Hippocampal formation (tissue), 2 donors: ENCODE measurements around the gene CLASP1.
"Not testable (repeated sequence)": the region's sequence is repeated elsewhere in the genome, so short reads cannot be mapped to it uniquely, and the experiment has no call there.

Source experiments
- DNase-seq, 2 donors: peaks; one replicate each; lab custom pipeline; 2025; lab: John Stamatoyannopoulos, UW

CLASP1 gene

DNA sequence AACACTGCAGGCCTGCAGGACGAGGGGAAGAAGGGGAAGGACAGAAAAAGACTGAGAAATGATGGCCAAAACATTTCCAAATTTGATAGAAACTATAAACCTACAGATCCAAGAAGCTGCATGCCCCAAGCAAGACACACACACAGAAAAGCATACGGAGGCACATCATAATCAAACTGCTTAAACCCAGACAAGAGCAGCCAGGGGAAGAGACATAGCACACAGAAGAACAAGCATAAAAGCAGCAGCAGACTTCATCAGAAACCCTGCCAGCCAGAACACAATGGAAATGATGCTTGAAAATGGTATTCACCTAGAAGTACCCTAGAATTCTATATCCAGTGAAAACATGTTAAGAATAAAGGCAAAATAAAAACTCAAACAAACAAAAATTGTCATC lies 175.8 kb downstream of the CLASP1 start:
- DNase-seq, result no peak

DNA sequence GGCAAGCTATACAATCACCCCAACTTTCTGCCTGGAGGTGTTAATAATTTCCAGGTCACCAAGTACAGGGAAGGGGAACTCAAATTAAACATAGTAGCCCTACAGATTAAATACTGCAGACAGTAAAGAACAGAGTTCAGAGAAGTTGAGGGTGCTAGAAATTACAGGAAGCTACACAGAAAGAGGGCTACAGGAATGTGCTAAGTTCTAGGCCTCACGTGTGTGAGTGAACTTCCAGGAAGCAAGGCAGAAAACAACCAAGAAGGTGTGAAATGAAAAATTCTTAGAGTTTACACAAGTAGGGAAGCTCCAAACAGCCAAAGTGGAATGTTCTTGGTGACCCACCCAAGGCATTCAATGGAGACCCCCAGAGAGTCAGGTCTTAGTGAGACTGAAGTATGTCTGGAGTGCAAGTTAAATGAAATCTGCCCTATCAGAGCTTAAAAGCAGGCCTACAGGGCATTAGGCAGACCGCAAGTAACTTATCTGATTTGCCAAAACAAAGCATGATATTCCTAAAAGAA lies 176.7 kb downstream of the CLASP1 start:
- no peak for DNase-seq

DNA sequence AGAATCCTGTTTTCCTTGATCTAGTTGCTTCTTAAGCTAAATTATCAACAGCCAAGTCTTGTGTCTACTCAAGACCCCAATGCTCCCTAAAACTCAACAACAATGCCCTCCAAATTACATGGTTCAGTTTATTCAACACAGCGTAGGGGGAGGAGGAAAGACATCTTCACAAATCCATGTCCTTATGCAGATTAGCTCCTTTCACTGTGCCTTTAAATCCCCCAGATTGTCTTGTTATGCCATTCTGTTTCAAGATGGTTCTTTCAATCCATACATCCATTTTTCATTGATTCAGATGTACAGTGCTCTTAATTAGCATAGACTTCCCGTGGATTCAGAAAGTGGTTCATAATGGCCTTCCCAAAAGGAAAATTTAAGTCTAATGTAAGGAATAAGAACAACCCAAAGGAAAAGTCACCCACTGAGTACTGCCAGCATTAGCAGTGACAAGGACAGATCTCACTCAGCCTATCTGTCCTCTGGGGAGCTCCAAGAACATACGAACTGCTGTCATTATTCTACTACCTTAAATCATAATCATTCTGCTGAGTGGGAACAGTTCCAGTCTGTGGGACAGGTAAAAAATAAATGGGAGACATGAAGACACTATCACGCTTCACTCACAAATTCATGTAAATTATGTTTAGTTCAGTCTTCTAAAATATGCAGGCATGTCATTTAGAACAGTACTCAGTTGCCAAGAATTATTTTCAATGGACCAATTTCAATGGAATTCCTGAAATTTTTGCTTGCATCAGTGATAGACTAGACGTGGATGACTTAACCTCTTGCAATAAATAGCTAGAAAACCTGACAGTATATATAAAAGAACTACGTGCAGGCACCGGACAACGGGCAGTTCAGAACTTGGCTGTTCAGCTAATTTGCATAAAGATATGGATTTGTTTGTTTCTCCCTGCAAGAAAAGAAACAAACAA lies 177.5 kb downstream of the CLASP1 start:
- no peak for DNase-seq

DNA sequence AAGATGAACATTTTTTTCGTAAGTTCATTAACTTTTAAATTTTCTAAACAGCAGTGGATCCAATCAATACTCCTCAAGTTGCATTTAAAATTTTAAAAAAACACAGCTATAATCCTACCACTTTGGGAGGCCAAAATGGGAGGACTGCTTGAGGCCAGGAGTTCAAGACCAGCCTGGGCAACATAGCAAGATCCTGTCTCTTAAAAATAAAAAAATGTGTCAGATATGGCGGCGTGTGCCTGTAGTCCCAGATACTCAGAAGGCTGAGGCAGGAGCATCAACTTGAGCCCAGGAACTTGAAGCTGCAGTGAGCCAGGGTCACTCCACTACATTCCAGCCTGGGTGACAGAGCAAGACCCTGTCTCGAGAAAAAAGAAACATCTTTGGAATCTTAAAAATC lies 178.3 kb downstream of the CLASP1 start:
- no peak for DNase-seq

DNA sequence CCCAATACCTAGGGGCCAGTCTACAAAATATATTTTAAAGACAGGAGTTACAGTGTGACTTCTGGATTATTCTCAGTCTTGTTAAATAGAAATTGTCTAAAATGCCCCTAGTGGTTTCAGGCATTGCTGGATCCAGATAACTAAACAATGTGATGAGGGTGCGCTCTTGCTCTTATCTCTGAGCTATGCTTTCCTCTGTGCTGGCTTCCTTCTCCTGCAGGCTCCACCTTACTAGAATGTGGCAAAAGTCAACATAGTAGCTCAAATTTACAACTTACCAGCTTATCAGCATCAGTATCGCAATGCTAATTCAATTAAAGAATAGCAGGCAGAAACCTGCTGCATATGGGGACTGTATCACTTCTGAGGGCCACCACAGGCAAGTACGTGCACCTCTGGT lies 179.9 kb downstream of the CLASP1 start:
- no peak for DNase-seq

DNA sequence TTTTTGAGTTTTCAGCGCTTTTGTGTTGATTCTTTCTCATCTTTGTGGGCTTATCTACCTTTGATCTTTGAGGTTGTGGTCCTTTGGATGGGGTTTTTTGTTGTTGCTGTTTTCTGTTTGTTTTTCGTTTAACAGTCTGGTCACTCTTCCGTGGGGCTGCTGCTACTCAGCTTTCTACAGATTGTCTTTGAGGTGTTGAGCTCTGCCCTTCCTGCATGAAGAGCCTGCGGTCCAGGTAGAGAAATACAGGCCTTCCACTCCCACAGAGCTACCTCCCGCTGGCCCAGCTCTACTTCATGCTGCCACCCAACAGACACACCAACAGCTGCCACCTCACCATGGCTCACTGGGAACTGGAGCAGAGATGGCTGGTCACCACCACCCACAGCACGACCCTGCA lies 180.3 kb downstream of the CLASP1 start:
- no peak for DNase-seq

DNA sequence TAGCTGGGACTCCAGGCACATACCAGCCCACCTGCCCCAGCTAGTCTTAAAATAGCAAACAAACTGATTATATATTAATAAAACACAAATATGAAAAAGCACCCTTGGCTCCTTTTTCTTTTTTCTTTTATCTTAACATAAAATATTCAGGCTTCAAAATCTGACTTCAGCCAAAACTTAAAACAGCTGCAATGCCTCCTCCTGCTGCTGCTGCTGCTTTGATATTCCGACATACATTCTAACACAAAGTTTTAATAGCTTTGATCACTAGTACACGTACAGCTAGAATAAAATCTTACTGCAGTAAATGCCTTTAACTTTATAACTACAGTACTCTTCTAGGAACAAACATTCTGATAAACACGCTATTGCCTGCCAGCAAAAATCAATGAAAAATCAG lies 190.0 kb downstream of the CLASP1 start:
- no peak for DNase-seq

DNA sequence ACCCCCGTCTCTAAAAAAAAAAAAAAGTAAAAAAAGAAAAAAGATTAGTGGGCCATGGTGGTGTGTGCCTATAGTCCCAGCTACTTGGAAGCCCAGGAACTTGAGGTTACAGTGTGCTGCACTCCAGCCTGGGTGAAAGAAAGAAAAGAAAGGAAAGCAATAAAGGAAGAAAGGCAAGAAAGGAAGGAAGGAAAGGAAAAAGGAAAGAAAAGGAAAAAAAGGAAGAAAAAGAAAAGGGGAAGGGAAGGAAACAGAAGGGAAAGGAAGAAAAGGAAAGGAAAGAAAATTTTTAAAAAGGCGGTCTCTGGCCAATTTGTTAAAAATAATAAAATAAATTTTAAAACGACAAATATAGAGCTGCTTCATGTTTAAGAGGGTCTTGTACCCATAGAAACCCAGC lies 192.9 kb downstream of the CLASP1 start:
- no peak for DNase-seq

DNA sequence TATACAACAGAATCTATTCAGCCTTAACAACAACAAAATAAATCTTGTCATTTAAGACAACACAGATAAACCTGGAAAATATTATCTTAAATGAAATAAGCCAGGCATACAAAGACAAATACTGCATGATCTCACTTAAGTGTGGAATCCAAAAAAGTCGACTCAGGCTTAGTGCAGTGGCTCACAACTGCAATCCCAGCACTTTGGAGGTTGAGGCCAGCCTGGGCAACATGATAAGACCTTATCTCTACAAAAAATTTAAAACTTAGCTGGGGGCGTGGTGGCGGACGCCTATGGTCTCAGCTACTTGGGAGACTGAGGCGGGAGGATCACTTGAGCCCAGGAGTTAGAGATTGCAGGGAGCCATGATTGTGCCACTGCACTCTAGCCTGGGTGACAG lies 193.8 kb downstream of the CLASP1 start:
- no peak for DNase-seq

DNA sequence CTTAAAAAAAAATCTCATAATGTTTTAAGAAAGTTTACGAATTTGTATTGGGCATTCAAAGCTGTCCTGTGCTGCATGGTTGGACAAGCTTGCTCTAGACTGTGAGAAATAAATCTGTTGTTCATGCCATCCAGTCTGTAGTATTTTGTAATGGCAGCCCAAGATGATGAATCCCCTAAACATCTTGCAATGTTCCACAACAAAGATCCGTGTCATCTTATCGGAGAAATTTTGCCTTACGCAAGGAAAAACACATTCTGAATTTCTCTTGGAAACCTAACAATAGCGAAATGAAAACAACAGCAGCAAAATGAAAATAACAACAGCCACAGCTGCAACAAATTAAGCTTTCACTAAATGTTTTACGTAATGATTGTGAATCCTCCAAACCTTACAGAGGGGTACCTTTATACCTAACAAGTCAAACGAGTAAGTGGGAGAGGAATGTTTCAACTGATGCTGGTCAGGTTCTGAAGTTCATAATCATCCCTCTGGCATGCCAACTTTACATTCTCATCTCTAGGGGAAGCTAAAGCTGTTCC lies 194.6 kb downstream of the CLASP1 start:
- DNase-seq, result no peak

DNA sequence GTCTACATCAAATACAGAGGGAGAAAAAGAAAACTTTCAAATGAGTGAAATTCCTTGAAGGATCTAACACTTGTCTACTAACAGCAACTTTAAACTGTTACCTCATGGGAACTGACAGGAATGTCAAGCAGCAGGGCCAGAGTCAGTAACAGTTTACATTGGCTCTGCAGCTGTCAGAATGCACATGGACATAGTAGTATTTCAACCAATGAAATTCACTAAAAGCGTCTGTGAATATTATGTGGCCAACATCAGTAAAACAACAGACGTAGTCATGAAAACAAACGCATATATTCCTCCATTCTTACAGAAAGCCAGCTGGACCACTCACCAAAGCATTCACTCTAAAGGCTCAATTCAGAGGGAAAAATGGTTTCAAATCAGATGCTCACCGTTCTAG lies 197.9 kb downstream of the CLASP1 start:
- no peak for DNase-seq

DNA sequence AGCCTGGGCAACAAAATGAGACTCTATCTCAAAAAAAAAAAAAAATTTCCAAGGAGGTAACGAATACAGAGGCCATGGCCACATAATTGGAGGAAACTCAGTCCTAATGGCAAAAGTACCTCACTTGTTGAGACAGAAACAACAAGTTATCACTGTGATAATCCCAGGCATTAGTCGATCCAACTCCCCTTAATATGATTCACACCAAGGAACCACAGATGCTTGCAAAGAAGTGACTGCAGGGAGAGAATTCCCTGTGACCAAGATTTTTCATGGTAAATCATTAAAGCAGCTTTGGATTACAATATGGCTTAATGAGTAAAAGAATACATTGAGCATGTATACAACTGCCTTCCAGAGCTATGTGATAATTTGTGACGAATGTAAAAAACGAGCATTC lies 199.0 kb downstream of the CLASP1 start:
- no peak for DNase-seq

DNA sequence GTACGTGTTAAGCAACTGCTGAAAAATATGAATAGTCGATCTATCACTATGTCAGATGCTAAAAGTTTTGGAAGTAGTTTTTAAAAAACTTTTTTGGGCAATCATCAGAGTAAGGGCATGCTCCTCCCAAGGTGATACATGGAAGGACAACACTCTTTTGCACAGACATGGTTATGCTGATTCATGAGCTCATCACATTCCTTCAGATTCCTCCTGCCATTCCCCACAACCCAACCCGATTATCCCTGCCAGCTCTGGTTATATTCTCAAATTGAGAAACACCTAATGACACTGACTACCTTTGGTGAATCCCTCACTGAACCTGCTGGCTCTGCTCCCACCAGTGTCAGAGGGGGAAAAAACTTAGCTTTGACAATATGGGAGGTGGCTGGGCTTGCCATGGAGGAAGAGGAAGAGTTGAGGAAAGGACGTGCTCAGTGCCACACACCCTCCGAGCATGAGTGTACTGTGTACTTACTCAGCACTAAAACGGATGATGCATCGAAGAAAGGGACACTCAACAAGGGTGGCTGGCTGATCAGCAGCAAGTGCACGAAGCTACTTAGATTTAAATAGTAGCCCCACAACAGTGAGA lies 202.5 kb downstream of the CLASP1 start:
- no peak for DNase-seq

DNA sequence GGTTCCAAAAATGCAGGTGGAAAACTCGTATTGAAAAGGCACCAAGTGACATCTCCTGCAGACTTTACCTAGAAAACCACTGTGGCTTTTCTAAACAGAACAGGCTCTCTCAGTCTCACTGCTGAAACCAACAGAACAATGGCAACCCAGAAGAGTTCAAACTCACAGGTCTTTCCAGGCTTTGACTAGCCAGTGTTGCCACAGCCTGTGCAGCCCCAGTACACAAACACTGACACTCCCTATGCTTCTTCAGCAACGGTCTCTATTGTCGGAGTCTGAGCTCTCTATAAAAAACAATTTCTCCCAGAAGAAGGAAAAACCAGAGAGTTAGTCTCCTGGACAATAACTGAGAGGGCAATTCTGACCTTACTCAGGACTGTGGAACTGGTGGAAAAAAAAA lies 206.4 kb downstream of the CLASP1 start:
- no peak for DNase-seq

DNA sequence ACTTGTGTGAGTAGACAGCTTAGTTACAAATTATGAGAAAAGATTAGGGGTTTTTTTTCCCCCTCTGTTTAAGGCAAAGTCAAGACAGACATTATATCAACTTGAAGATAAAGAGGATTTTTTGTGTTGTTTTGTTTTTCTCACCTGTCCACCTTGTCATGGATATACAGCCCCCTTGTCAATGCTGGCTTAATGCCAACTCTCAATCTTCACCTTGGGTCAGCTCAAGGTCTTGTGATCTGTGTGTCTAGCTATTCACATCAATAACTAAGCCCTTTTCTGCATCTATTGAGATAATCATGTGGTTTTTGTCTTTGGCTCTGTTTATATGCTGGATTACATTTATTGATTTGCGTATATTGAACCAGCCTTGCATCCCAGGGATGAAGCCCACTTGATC lies 211.0 kb downstream of the CLASP1 start:
- not testable (repeated sequence) for DNase-seq

DNA sequence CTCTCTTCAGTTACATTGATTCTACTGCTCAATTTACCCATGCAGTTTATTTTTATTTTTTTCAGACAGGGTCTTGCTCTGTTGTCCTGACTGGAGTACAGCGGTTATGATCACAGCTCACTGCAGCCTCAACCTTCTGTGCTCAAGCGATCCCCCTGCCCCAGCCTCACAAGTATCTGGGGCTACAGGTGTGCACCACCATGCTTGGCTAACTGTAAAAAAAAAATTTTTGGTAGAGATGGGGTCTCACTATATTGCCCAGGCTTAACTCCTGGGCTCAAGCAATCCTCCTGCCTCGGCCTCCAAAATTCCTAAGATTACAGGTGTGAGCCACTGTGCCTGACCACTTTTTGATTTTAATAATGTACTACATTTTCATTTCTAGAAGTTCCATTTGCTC lies 212.3 kb downstream of the CLASP1 start:
- no peak for DNase-seq

DNA sequence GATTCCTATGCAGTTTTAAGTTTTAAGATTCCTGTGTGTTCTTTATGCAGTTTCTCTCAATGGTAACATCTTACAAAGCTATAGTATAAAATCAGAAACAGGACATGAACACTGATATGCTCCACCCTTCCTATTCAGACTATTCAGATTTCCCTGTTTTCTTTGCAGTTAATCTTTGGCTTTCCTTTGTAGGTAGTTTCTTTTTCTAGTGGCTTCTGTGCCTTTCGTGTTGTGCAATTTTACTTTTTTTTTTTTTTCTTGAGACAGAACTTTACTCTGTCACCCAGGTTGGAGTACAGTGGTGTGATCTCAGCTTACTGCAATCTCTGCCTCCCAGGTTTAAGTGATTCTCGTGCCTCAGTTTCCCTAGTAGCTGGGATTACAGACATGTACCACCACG lies 213.5 kb downstream of the CLASP1 start:
- DNase-seq, result no peak

DNA sequence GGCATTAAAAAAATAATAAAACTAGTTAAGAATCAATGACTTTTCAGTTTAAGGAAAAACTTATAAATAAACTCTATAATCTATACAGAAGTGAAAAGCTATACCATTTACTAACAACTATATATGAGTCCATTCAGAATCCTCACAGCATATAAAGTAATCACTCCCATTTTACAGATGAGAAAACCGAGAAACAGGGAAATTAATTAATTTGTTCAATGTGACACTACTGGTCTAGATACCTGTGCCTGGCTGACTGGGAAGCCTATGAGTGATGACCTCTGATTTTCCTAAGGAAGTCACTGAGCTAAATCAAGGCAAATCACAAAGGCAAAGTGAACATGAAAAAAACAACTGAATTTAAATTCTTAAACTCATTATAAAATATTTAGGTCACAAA lies 218.0 kb downstream of the CLASP1 start:
- no peak for DNase-seq

DNA sequence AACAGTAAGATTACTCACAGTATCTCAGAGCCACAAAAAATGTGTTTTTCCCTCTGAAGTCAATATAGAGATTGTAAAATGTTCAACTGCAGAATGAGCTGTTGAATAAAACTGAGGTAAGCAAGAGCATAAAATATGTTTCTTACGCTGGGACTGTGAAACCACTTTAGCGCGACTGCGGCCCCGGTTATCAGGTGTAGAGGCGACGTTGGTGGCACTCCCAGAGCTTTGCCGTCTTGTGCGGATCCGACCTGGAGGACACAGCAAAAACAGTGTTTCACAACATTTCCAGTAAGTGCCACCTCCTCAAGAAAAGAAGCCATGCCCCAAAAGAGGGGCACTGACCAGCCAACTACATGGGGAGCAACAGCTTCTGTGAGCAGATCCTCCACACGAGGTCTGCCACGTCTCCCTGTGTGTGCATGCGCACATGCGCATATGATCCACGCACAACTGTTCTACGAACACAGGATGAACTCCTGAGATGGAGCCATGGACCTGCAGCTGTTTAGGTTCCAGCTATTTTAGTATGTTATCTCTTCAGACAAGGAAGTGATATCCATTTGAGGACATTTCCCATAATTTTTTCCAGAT lies 219.2 kb downstream of the CLASP1 start:
- no peak for DNase-seq

DNA sequence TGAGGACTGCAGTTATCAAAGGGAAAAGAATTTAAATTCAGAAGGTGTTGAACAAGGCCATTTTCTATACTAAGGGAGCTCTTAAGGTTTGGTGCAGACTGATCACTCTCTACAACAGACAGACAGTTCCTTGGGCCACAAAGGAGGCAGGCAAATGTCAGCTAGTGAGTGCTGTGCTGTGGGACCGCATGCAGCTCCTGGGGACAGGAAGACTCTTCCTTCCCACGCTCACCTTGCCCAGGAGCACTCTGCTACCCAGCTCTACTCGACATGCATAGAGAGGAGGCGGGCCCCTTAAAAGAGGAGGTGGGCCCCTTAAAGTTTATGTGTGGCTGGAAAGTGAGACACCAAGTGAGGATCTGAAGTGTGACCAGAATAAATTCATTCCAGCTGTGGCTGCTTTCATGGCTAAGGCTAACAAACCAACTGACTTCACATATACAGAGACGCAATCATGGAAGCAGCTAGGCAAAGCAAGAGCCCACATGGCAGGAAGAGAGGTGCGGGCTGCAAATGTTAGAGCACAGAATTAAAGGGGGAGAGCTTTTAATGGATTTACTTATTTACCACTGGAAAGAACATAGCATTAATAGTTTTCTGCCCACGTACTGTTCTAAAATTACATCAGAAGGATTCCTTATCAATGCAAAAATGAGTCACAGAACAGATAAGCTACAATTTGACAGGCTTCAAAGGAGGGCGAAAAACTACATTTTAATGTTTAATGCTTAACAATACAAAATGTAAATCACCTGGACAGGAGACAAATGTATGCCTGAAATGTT lies 220.0 kb downstream of the CLASP1 start:
- DNase-seq, result no peak

DNA sequence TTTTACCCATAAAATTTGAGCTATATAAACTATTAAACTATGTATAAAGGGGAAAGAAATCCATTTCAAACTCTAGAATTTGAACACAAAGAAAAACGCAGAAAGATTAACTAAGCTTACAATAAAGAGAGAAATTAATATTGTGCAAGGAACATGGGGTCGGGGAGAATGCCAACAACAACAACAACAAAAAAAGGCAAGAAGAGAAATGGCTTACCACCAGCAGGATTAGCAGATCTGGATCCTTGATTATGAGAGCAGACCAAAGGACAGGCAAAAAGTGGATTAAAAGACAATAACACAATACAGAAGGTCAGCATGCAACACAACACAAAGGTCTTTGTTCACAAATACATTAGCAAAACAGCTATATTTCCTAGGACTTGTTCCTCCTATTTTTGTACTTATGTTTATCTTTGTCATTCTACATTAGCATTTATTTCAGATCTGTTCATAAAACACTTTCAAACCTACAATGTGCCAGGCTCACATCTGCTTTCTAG lies 222.0 kb downstream of the CLASP1 start:
- DNase-seq, result no peak

DNA sequence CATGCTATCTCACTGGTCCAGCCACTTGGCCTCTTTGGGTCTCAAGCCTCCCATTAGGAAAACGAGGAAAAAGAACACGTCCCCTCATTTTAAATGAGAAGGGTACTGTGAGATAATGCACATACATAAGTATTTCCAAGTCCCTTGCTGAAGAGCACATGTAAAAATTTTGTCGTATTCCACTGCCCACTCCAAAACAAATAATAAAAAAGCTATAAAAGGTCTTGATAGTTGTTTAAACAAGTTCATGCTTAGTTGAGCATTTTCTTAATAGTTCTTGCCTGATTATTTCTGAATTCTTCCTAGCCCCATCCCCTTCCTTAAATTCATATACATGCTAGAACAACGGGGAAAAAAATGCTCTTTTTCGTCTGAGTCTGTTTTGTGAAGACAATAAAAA lies 228.8 kb downstream of the CLASP1 start:
- DNase-seq, result no peak
